SK-N-SH treated with all-trans-retinoic acid at 6 μM for 48 hours (cell line): ENCODE results near the gene HIF3A.

Source experiments
- CREB5 ChIP-seq: fragments of 250-450 bp; sonication (Bioruptor Pico); IDR thresholded peaks from 2 replicates; pipeline ENCODE4 v1.5.1; 2020; ENCODE audit warnings: low read depth, mild to moderate bottlenecking, moderate library complexity
- GLIS3 ChIP-seq: fragments of 250-450 bp; sonication (Bioruptor Pico); IDR thresholded peaks from 2 replicates; pipeline ENCODE4 v1.5.0; 2020; ENCODE audit warnings: mild to moderate bottlenecking, moderate library complexity
- OSR1 ChIP-seq: fragments of 250-450 bp; sonication (Bioruptor Pico); IDR thresholded peaks from 2 replicates; pipeline ENCODE4 v1.8.0; 2022; ENCODE audit warnings: moderate library complexity, mild to moderate bottlenecking, inconsistent platforms
- PATZ1 ChIP-seq: fragments of 250-450 bp; sonication (Bioruptor Pico); IDR thresholded peaks from 2 replicates; pipeline ENCODE4 v1.8.0; 2020; ENCODE audit warnings: mild to moderate bottlenecking, moderate library complexity, borderline replicate concordance
- PPARA ChIP-seq: fragments of 250-450 bp; sonication (Bioruptor Pico); IDR thresholded peaks from 2 replicates; pipeline ENCODE4 v1.5.0; 2020; ENCODE audit warnings: mild to moderate bottlenecking, borderline replicate concordance
- TCF4 ChIP-seq: fragments of 250-450 bp; sonication (Bioruptor Pico); IDR thresholded peaks from 2 replicates; pipeline ENCODE4 v1.8.0; 2021; ENCODE audit warnings: mild to moderate bottlenecking, moderate library complexity, borderline replicate concordance
- TOX ChIP-seq: fragments of 250-450 bp; sonication (Bioruptor Pico); IDR thresholded peaks from 2 replicates; pipeline ENCODE4 v1.8.0; 2021; ENCODE audit warnings: mild to moderate bottlenecking, moderate library complexity, borderline replicate concordance
- TSHZ2 ChIP-seq: fragments of 250-450 bp; sonication (Bioruptor Pico); IDR thresholded peaks from 2 replicates; pipeline ENCODE4 v1.5.0; 2020; ENCODE audit warnings: mild to moderate bottlenecking, moderate library complexity
- ZFP3 ChIP-seq: fragments of 250-450 bp; sonication (Bioruptor Pico); IDR thresholded peaks from 2 replicates; pipeline ENCODE4 v1.5.0; 2020; ENCODE audit warnings: mild to moderate bottlenecking, moderate library complexity
- ZNF565 ChIP-seq: fragments of 450-650 bp; formaldehyde crosslinking; conservative IDR thresholded peaks from 2 replicates; pipeline ENCODE4 v1.5.0; 2020; ENCODE audit warnings: low read depth, mild to moderate bottlenecking, moderate library complexity

- TF ChIP-seq TOX (CRISPR knock-in tag) (no peak), TSHZ2 (no peak), CREB5 (CRISPR knock-in tag) (no peak), TCF4 (no peak), PATZ1 (CRISPR knock-in tag) (no peak), GLIS3 (CRISPR knock-in tag) (no peak), OSR1 (CRISPR knock-in tag) (no peak), ZFP3 (no peak), ZNF565 (no peak), PPARA (CRISPR knock-in tag) (no peak)
These were observed at the start of gene HIF3A for GRCh38 chr19:46296722-46297461.
